CD4-positive, alpha-beta T cell (primary cell): ENCODE data around the gene CERK. TPM values are rescaled to one million over a fixed set of nuclear protein-coding genes. Genes with fewer than 3 reads are reported as not detected.

Source experiments
- ATAC-seq: fragments of 200-7000 bp; cut with Tn5 transposase; one replicate; pipeline ENCODE4 v1.10.0; 2022; ENCODE audit warnings: mild to moderate bottlenecking; ENCODE audit not compliant: poor library complexity
- CTCF ChIA-PET: fragments of 350-600 bp; sonication (Branson Sonifier 250); formaldehyde crosslinking; loops from one replicate; lab custom pipeline; 2021; ENCODE audit warnings: antibody characterized with exemption, inconsistent platforms; lab: Charles Lee
- POLR2A ChIA-PET: fragments of 350-600 bp; sonication (Branson Sonifier 250); formaldehyde crosslinking; loops from one replicate; lab custom pipeline; 2021; ENCODE audit warnings: antibody characterized with exemption, inconsistent platforms; lab: Charles Lee
- DNase-seq, 14 experiments: peaks; one replicate each; pipeline ENCODE4 v3.0.0-alpha.2; 2013 to 2020; ENCODE audit warnings: mixed read lengths in 2 of 14
- H3K27ac ChIP-seq, 2 donors: one replicate each; pipeline versions ENCODE4 v1.5.1 to v1.7.0; 2013; ENCODE audit warnings: low read length in 2 of 2, low read depth in 1 of 2, mild to moderate bottlenecking in 1 of 2
- H3K27me3 ChIP-seq, 2 experiments: 1 replicate in 1 of 2; 2 replicates in 1 of 2; pipeline versions ENCODE4 v1.6.1 to v1.7.0; 2013; ENCODE audit warnings: low read length in 2 of 2, control low read depth in 1 of 2, mild to moderate bottlenecking in 1 of 2, moderate library complexity in 1 of 2; ENCODE audit not compliant: insufficient read depth in 2 of 2, control insufficient read depth in 1 of 2
- H3K36me3 ChIP-seq: one replicate; pipeline ENCODE4 v1.6.1; 2013; ENCODE audit warnings: low read length, control low read depth; ENCODE audit not compliant: insufficient read depth
- H3K4me1 ChIP-seq: one replicate; pipeline ENCODE4 v1.6.1; 2013; ENCODE audit warnings: low read length, control low read depth; ENCODE audit not compliant: insufficient read depth
- H3K4me3 ChIP-seq: one replicate; pipeline ENCODE4 v1.5.1; 2013; ENCODE audit warnings: mild to moderate bottlenecking, low read length, moderate library complexity
- H3K9me3 ChIP-seq, 2 experiments: 1 replicate in 1 of 2; 2 replicates in 1 of 2; pipeline versions ENCODE4 v1.6.1 to v1.7.0; 2013; ENCODE audit warnings: low read length in 2 of 2, mild to moderate bottlenecking in 2 of 2, control low read depth in 1 of 2, moderate library complexity in 1 of 2; ENCODE audit not compliant: control insufficient read depth in 1 of 2, insufficient read depth in 1 of 2
- H3K27ac Mint-ChIP-seq: one replicate; pipeline ENCODE4 v1.8.0; 2020; ENCODE audit warnings: mixed read lengths
- H3K27me3 Mint-ChIP-seq: one replicate; pipeline ENCODE4 v1.8.0; 2021; ENCODE audit warnings: mixed read lengths
- H3K36me3 Mint-ChIP-seq: one replicate; pipeline ENCODE4 v1.8.0; 2021; ENCODE audit warnings: low read depth, mixed read lengths
- H3K4me1 Mint-ChIP-seq: one replicate; pipeline ENCODE4 v1.8.0; 2021; ENCODE audit warnings: low read depth, mixed read lengths
- H3K4me3 Mint-ChIP-seq: one replicate; pipeline ENCODE4 v1.8.0; 2020; ENCODE audit warnings: mild to moderate bottlenecking, mixed read lengths
- H3K9me3 Mint-ChIP-seq: one replicate; pipeline ENCODE4 v1.8.0; 2020; ENCODE audit warnings: mixed read lengths
- CTCF ChIP-seq: fragments of 200-600 bp; IDR thresholded peaks from one replicate; pipeline ENCODE4 v1.8.0; 2022; ENCODE audit warnings: antibody characterized with exemption, mild to moderate bottlenecking
- intact Hi-C, 2 experiments: fragments of 100-400 bp; cut with DNase I in 1 of 2; cut with micrococcal nuclease in 1 of 2; formaldehyde crosslinking; loops; one replicate each; pipeline versions ENCODE4 v1.15.1 to v1.9.0; 2023 to 2025; cut with DNase I, micrococcal nuclease
- total RNA-seq, 174 experiments: library from RNA in 2 of 174; stranded (reverse) in 2 of 174; gene quantifications; one replicate each; pipeline ENCODE4 v1.2.3 and lab custom pipeline; 2021 to 2026

The CERK gene
- total RNA-seq, 2 experiments from 2014 or later: 84.6 to 88.5 TPM

GRCh38 chr22:46667245-46667623 lies 70.8 kb downstream of the CERK start:
- TF ChIP-seq CTCF: no peak
- DNase-seq (no peak), ATAC-seq (no peak)
- peaks cover 18% of the 10 kb centered on the region for H3K36me3 ChIP-seq
- no peaks in the 10 kb centered on the region for H3K4me1 Mint-ChIP-seq
- POLR2A ChIA-PET: no interaction called here
- intact Hi-C loops: no loop called here
- H3K9me3 Mint-ChIP-seq: no peaks in the 10 kb centered on the region
- no peaks in the 10 kb centered on the region for H3K27me3 ChIP-seq
- no peak overlapping the region for H3K4me3 ChIP-seq
- H3K4me3 Mint-ChIP-seq: no peak overlapping the region
- H3K36me3 Mint-ChIP-seq: peaks cover 8% of the 10 kb centered on the region
- H3K27ac ChIP-seq: no peak overlapping the region
- CTCF ChIA-PET: no interaction called here
- no peak overlapping the region for H3K27ac Mint-ChIP-seq
- no peaks in the 10 kb centered on the region for H3K27me3 Mint-ChIP-seq
- peaks cover under 1% of the 10 kb centered on the region for H3K4me1 ChIP-seq
- no peaks in the 10 kb centered on the region for H3K9me3 ChIP-seq

GRCh38 chr22:46666577-46667244 lies 71.3 kb downstream of the CERK start:
- H3K4me3 ChIP-seq: no peak overlapping the region
- no peak for ATAC-seq
- no peak overlapping the region for H3K27ac ChIP-seq
- ChIA-PET POLR2A (no interaction called here), CTCF (no interaction called here)
- intact Hi-C loops: no loop called here
- no peak overlapping the region for H3K4me3 Mint-ChIP-seq
- no peak overlapping the region for H3K27ac Mint-ChIP-seq
- H3K36me3 ChIP-seq: peaks cover 18% of the 10 kb centered on the region
- peaks cover 1% of the 10 kb centered on the region for H3K4me1 Mint-ChIP-seq
- H3K9me3 ChIP-seq: no peaks in the 10 kb centered on the region
- TF ChIP-seq CTCF: no peak
- no peaks in the 10 kb centered on the region for H3K9me3 Mint-ChIP-seq
- no peak for DNase-seq
- no peaks in the 10 kb centered on the region for H3K27me3 Mint-ChIP-seq
- peaks cover 5% of the 10 kb centered on the region for H3K4me1 ChIP-seq
- peaks cover 8% of the 10 kb centered on the region for H3K36me3 Mint-ChIP-seq
- H3K27me3 ChIP-seq: no peaks in the 10 kb centered on the region

GRCh38 chr22:46665751-46666280 lies 72.2 kb downstream of the CERK start:
- Mint-ChIP-seq H3K36me3 (peaks cover 8% of the 10 kb centered on the region), H3K27ac (no peak overlapping the region), H3K27me3 (no peaks in the 10 kb centered on the region), H3K4me3 (no peak overlapping the region), H3K4me1 (peaks cover 10% of the 10 kb centered on the region), H3K9me3 (no peaks in the 10 kb centered on the region)
- ATAC-seq: no peak
- TF ChIP-seq CTCF: no peak
- ChIA-PET POLR2A (no interaction called here), CTCF (no interaction called here)
- Histone ChIP-seq H3K36me3 (peaks cover 18% of the 10 kb centered on the region), H3K4me3 (no peak overlapping the region), H3K27me3 (no peaks in the 10 kb centered on the region), H3K9me3 (no peaks in the 10 kb centered on the region), H3K4me1 (peaks cover 14% of the 10 kb centered on the region), H3K27ac (no peak overlapping the region)
- no peak for DNase-seq
- intact Hi-C loops: no loop called here
